ENCODE measurements around the gene KLRC1. TPM values are rescaled to one million over a fixed set of nuclear protein-coding genes. Genes with fewer than 3 reads are reported as not detected.

KLRC1 gene
- total and polyA plus RNA-seq, 2 donors (not counting 3 experiments of a cell fraction or from before 2014, with no cell fraction given), result not detected

GRCh38 chr12:10456856-10457255, 3.7 kb upstream of the KLRC1 start:
- dilution Hi-C loops (cut with MboI; ENCODE audit: extremely low pct_ligation_motif_present, low sequenced_read_pairs), result no loop called here

More at GRCh38 chr12:10456856-10457255, 3.7 kb upstream of the KLRC1 start:
- no peak for FAIRE-seq
- Histone ChIP-seq H2AFZ (ENCODE audit: low read depth, low read length) (no peak overlapping the region), H3K36me3 (ENCODE audit: control insufficient read depth in 2 of 2, extremely low read depth in 1 of 2, insufficient read depth in 2 of 2, low read length in 2 of 2) (no peaks in the 10 kb centered on the region), H3K4me2 (ENCODE audit: insufficient read depth, low read length) (no peak overlapping the region), H4K20me1 (replicated peaks; ENCODE audit: control insufficient read depth, extremely low read depth, insufficient read depth, low read length) (no peaks in the 10 kb centered on the region), H3K9ac (replicated peaks; ENCODE audit: extremely low read depth, insufficient read depth, low read length) (no peak overlapping the region), H3K27me3 (ENCODE audit: control insufficient read depth in 2 of 2, insufficient read depth in 2 of 2, low read length in 2 of 2) (peaks cover 0 to 6% of the 10 kb centered on the region in 2 experiments), H3K4me3 (replicated peaks in 1 of 3; ENCODE audit: insufficient read depth in 1 of 3, low read depth in 1 of 3, low read length in 3 of 3) (no peak overlapping the region), H3K9me3 (replicated peaks; ENCODE audit: control insufficient read depth, insufficient read depth, low read length) (no peaks in the 10 kb centered on the region), H3K27ac (ENCODE audit: insufficient read depth, low read depth, low read length) (no peak overlapping the region), H3K4me1 (ENCODE audit: control insufficient read depth, extremely low read depth, insufficient read depth, low read length) (no peaks in the 10 kb centered on the region), H3K79me2 (ENCODE audit: control insufficient read depth, insufficient read depth, low read length) (no peaks in the 10 kb centered on the region), H3K9me1 (replicated peaks; ENCODE audit: control insufficient read depth, extremely low read depth, insufficient read depth, low read length) (no peaks in the 10 kb centered on the region)
- TF ChIP-seq EZH2 (IDR thresholded peaks at IDR 0.05; ENCODE audit: borderline replicate concordance, low read depth, low read length, severe bottlenecking) (no peak), POLR2A (IDR thresholded peaks at IDR 0.05; ENCODE audit: low read depth, low read length) (no peak), CTCF (IDR thresholded peaks at IDR 0.05; ENCODE audit: extremely low read depth in 1 of 2, insufficient read depth in 1 of 2, low read depth in 1 of 2, low read length in 2 of 2) (no peak), JUN (IDR thresholded peaks at IDR 0.05; ENCODE audit: borderline replicate concordance, insufficient read depth, insufficient read length, low read depth) (no peak), MYC (IDR thresholded peaks at IDR 0.05; ENCODE audit: low read depth, low read length) (no peak), GATA2 (IDR thresholded peaks at IDR 0.05; ENCODE audit: insufficient read depth, insufficient read length, low read depth, low read length) (no peak), FOS (IDR thresholded peaks at IDR 0.05; ENCODE audit: borderline replicate concordance, insufficient read depth, low read length) (no peak), POLR2AphosphoS5 (IDR thresholded peaks at IDR 0.05; ENCODE audit: insufficient read depth, low read depth, low read length) (no peak)
- TF ChIP-seq, protein P1, sequence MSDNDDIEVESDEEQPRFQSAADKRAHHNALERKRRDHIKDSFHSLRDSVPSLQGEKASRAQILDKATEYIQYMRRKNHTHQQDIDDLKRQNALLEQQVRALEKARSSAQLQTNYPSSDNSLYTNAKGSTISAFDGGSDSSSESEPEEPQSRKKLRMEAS (IDR thresholded peaks at IDR 0.05; ENCODE audit: insufficient read depth, insufficient read length), result no peak
- no TSS peak for BruUV-seq (replicated peaks)
- ChIA-PET CTCF (no interaction called here), POLR2A (no interaction called here)
- no peak for DNase-seq (ENCODE audit: low read depth, low spot score)
- intact Hi-C loops (cut with micrococcal nuclease), result no loop called here

Measured in endothelial cell of umbilical vein (primary cell).